IMR-90 (cell line): ENCODE measurements around the gene AFAP1L1. TPM values are rescaled to one million over a fixed set of nuclear protein-coding genes. Genes with fewer than 3 reads are reported as not detected.

Source experiments
- ATAC-seq: fragments of 200-7000 bp; cut with Tn5 transposase; 2 replicates; pipeline ENCODE4 v1.9.1; 2020; ENCODE audit warnings: low read depth, mild to moderate bottlenecking, moderate library complexity
- BruUV-seq: library from RNA; stranded (reverse); fragments of 400-500 nt; replicated peaks from 2 replicates; lab custom pipeline; 2021; lab: Mats Ljungman, UMichigan
- CTCF ChIA-PET: fragments of 300-600 bp; formaldehyde crosslinking; extraction: SDS; loops from one replicate; lab custom pipeline; 2021; ENCODE audit warnings: antibody characterized with exemption; lab: Yijun Ruan, JAX
- POLR2A ChIA-PET: fragments of 300-600 bp; sonication (Branson Sonifier 250); formaldehyde crosslinking; loops from one replicate; lab custom pipeline; 2022; ENCODE audit warnings: antibody characterized with exemption; ENCODE audit not compliant: unreplicated experiment; lab: Charles Lee
- DNase-seq: peaks from one replicate; pipeline ENCODE4 v3.0.0; 2013
- H2AFZ ChIP-seq: replicated peaks from 2 replicates; pipeline ENCODE3; 2013; ENCODE audit warnings: low read length, mild to moderate bottlenecking; ENCODE audit not compliant: poor library complexity
- H2AK5ac ChIP-seq: 2 replicates; pipeline ENCODE4 v1.6.1; 2013; ENCODE audit warnings: low read depth, low read length, inconsistent platforms
- H2AK9ac ChIP-seq: replicated peaks from 2 replicates; pipeline ENCODE3; 2013; ENCODE audit warnings: mild to moderate bottlenecking, low read depth, low read length, moderate library complexity; ENCODE audit not compliant: poor library complexity
- H2BK120ac ChIP-seq: 2 replicates; pipeline ENCODE4 v1.6.1; 2013; ENCODE audit warnings: low read depth, low read length, inconsistent platforms
- H2BK15ac ChIP-seq: 3 replicates; pipeline ENCODE4 v1.6.1; 2013; ENCODE audit warnings: low read depth, low read length, inconsistent platforms
- H2BK20ac ChIP-seq: 2 replicates; pipeline ENCODE4 v1.6.1; 2013; ENCODE audit warnings: low read depth, mild to moderate bottlenecking, inconsistent platforms, low read length, moderate library complexity
- H2BK5ac ChIP-seq: 2 replicates; pipeline ENCODE4 v1.6.1; 2013; ENCODE audit warnings: mild to moderate bottlenecking, low read depth, low read length, inconsistent platforms; ENCODE audit not compliant: poor library complexity, severe bottlenecking
- H3K14ac ChIP-seq: replicated peaks from 2 replicates; pipeline ENCODE4 v1.6.1; 2013; ENCODE audit warnings: low read depth, low read length, inconsistent platforms
- H3K18ac ChIP-seq: 2 replicates; pipeline ENCODE4 v1.6.1; 2013; ENCODE audit warnings: low read depth, low read length, control low read depth
- H3K23ac ChIP-seq: 2 replicates; pipeline ENCODE4 v1.6.1; 2013; ENCODE audit warnings: low read depth, low read length, inconsistent platforms
- H3K27ac ChIP-seq: 2 replicates; pipeline ENCODE4 v1.5.1; 2013; ENCODE audit warnings: mild to moderate bottlenecking, control low read depth, low read length; ENCODE audit not compliant: insufficient read depth
- H3K27me3 ChIP-seq: 2 replicates; pipeline ENCODE4 v1.6.1; 2013; ENCODE audit warnings: low read length; ENCODE audit not compliant: control insufficient read depth, insufficient read depth
- H3K36me3 ChIP-seq: 2 replicates; pipeline ENCODE4 v1.6.1; 2013; ENCODE audit warnings: low read length, mixed read lengths; ENCODE audit not compliant: control insufficient read depth, insufficient read depth
- H3K4ac ChIP-seq: 2 replicates; pipeline ENCODE4 v1.6.1; 2013; ENCODE audit warnings: low read depth, low read length, inconsistent platforms
- H3K4me1 ChIP-seq: 2 replicates; pipeline ENCODE4 v1.6.1; 2013; ENCODE audit warnings: low read length, mixed read lengths; ENCODE audit not compliant: control insufficient read depth, insufficient read depth
- H3K4me2 ChIP-seq: 2 replicates; pipeline ENCODE4 v1.6.1; 2013; ENCODE audit warnings: low read depth, mild to moderate bottlenecking, control low read depth, low read length, moderate library complexity
- H3K4me3 ChIP-seq: 2 replicates; pipeline ENCODE4 v1.5.1; 2013; ENCODE audit warnings: low read depth, mild to moderate bottlenecking, control low read depth, low read length, moderate library complexity; ENCODE audit not compliant: insufficient read depth
- H3K56ac ChIP-seq: 2 replicates; pipeline ENCODE4 v1.6.1; 2013; ENCODE audit warnings: low read length, inconsistent platforms; ENCODE audit not compliant: insufficient read depth; ENCODE audit errors: extremely low read depth
- H3K79me1 ChIP-seq, 2 experiments: 2 replicates each; pipeline ENCODE4 v1.6.1; 2013; ENCODE audit warnings: low read length in 2 of 2, inconsistent platforms in 1 of 2, low read depth in 1 of 2
- H3K9ac ChIP-seq: 2 replicates; pipeline ENCODE4 v1.6.1; 2013; ENCODE audit warnings: low read depth, low read length, control low read depth
- H3K9me1 ChIP-seq: 2 replicates; pipeline ENCODE4 v1.6.1; 2013; ENCODE audit warnings: low read length, inconsistent platforms; ENCODE audit not compliant: insufficient read depth
- H3K9me3 ChIP-seq: 2 replicates; pipeline ENCODE4 v1.6.1; 2013; ENCODE audit warnings: low read length; ENCODE audit not compliant: control insufficient read depth, insufficient read depth
- H4K20me1 ChIP-seq: 2 replicates; pipeline ENCODE4 v1.6.1; 2013; ENCODE audit warnings: low read length, inconsistent platforms; ENCODE audit not compliant: insufficient read depth
- H4K5ac ChIP-seq: 2 replicates; pipeline ENCODE4 v1.6.1; 2013; ENCODE audit warnings: mild to moderate bottlenecking, low read depth, low read length, control low read depth
- H4K8ac ChIP-seq, 2 experiments: 2 replicates each; pipeline ENCODE4 v1.6.1; 2013; ENCODE audit warnings: low read depth in 2 of 2, low read length in 2 of 2, control low read depth in 1 of 2, inconsistent platforms in 1 of 2
- H4K91ac ChIP-seq: 2 replicates; pipeline ENCODE4 v1.6.1; 2013; ENCODE audit warnings: low read depth, low read length, inconsistent platforms; ENCODE audit not compliant: insufficient read depth
- CTCF ChIP-seq: conservative IDR thresholded peaks from 2 replicates; pipeline ENCODE4 v1.5.1; 2012; ENCODE audit warnings: mild to moderate bottlenecking, low read depth, low read length, improper control_type of control experiment
- FOS ChIP-seq: fragments of 150-350 bp; IDR thresholded peaks from 2 replicates; pipeline ENCODE4 v1.6.1; 2016; ENCODE audit warnings: low read depth, low read length
- MAFK ChIP-seq: IDR thresholded peaks from 2 replicates; pipeline ENCODE4 v1.6.1; 2012; ENCODE audit warnings: low read depth, low read length, improper control_type of control experiment
- MAZ ChIP-seq: IDR thresholded peaks from 2 replicates; pipeline ENCODE4 v1.6.1; 2012; ENCODE audit warnings: low read depth, mild to moderate bottlenecking, low read length, improper control_type of control experiment, moderate library complexity, borderline replicate concordance
- RFX5 ChIP-seq: IDR thresholded peaks from 2 replicates; pipeline ENCODE4 v1.8.0; 2012; ENCODE audit warnings: low read depth, mild to moderate bottlenecking, low read length, moderate library complexity
- SMC3 ChIP-seq: fragments of 150-350 bp; IDR thresholded peaks from 2 replicates; pipeline ENCODE4 v1.6.1; 2016; ENCODE audit warnings: low read depth, mild to moderate bottlenecking, antibody characterized with exemption, low read length, moderate library complexity
- WGBS, 2 experiments: methylation state at CpG; one replicate each; pipeline versions ENCODE4 v1.1.5 to v1.1.7; 2013; ENCODE audit warnings: missing lambda C conversion rate in 2 of 2; ENCODE audit not compliant: insufficient read length in 1 of 2; ENCODE audit errors: extremely low coverage in 2 of 2; 5-methylcytosine and 5-hydroxymethylcytosine counted together
- dilution Hi-C: fragments of 300-500 bp; cut with HindIII; formaldehyde crosslinking; loops from one replicate; pipeline ENCODE4 v1.14.3; 2018; ENCODE audit warnings: low sequenced_read_pairs; ENCODE audit not compliant: unreplicated experiment
- in situ Hi-C: fragments of 300-500 bp; cut with MboI; formaldehyde crosslinking; loops from 3 replicates; pipeline ENCODE4 v1.14.3; 2019; ENCODE audit warnings: low sequenced_read_pairs, inconsistent platforms, mixed read lengths
- intact Hi-C: fragments of 100-400 bp; cut with micrococcal nuclease; formaldehyde crosslinking; loops from 2 replicates; pipeline ENCODE4 v1.10.0; 2022
- polyA plus RNA-seq, 3 experiments: library from polyadenylated mRNA; depleted of rRNA; stranded (reverse); fragments of >200 nt; gene quantifications; 2 replicates each; pipeline ENCODE4 v1.2.3, GENCODE V29; 2012; ENCODE audit warnings: low replicate concordance in 1 of 3
- total RNA-seq: library from RNA; depleted of rRNA; stranded (reverse); fragments of >200 nt; gene quantifications from 2 replicates; pipeline ENCODE4 v1.2.3, GENCODE V29; 2012

AFAP1L1 gene
- total and polyA plus RNA-seq, 2 of the 4 experiments (the other 2 are of a cell fraction): 3.3 to 5.7 TPM

- H4K20me1 ChIP-seq: no peaks in the 10 kb centered on the region
- no peaks in the 10 kb centered on the region for H3K27me3 ChIP-seq
- H3K4me1 ChIP-seq: no peaks in the 10 kb centered on the region
- H3K9me3 ChIP-seq: no peaks in the 10 kb centered on the region
- no peak overlapping the region for H3K23ac ChIP-seq
- peaks cover 17% of the 10 kb centered on the region for H3K9me1 ChIP-seq
- TF ChIP-seq FOS (no peak), SMC3 (no peak), MAFK (no peak), MAZ (no peak), RFX5 (no peak), CTCF (no peak)
- WGBS, 2 experiments: 62% methylated on average over 6 of the region's 13 CpGs; no CpG with 5 or more reads in 1 of the 2 experiments
- H3K56ac ChIP-seq: no peak overlapping the region
- no peak overlapping the region for H3K14ac ChIP-seq
- in situ Hi-C loops (loop anchor here (25.0 kb wide), 1 partner anchor 803 kb away; no protein-coding TSS in a partner anchor), dilution Hi-C loops (no loop called here), intact Hi-C loops (no loop called here)
- peaks cover 61% of the 10 kb centered on the region for H3K36me3 ChIP-seq
- H3K9ac ChIP-seq: no peak overlapping the region
- H2BK5ac ChIP-seq: no peak overlapping the region
- no peak overlapping the region for H4K5ac ChIP-seq
- POLR2A ChIA-PET: interaction anchor here (0.6 kb wide), 1 partner anchor 356 kb away, joined by 4 read pairs; no protein-coding TSS in a partner anchor
- H3K79me1 ChIP-seq: no peaks in the 10 kb centered on the region; a peak in 1 of 4 replicates
- H3K27ac ChIP-seq: no peak overlapping the region
- H3K4ac ChIP-seq: no peak overlapping the region
- ATAC-seq (no peak), DNase-seq (no peak)
- H4K91ac ChIP-seq: no peak overlapping the region
- no peak overlapping the region for H2BK120ac ChIP-seq
- H2BK15ac ChIP-seq: no peak overlapping the region
- BruUV-seq: no TSS peak
- no peak overlapping the region for H4K8ac ChIP-seq
- H3K4me3 ChIP-seq: no peak overlapping the region
- CTCF ChIA-PET: no interaction called here
- no peak overlapping the region for H2AK5ac ChIP-seq
- no peak overlapping the region for H2AK9ac ChIP-seq
- H3K18ac ChIP-seq: no peak overlapping the region
- H3K4me2 ChIP-seq: no peak overlapping the region
- no peak overlapping the region for H2BK20ac ChIP-seq
- no peak overlapping the region for H2AFZ ChIP-seq
Observed at GRCh38 chr5:149240354-149240998, 31.2 kb upstream of the AFAP1L1 start.
